SK-N-SH treated with all-trans-retinoic acid at 6 μM for 48 hours (cell line): ENCODE data around the gene MED9.

ENCODE experiments used
- CREB5 ChIP-seq: fragments of 250-450 bp; sonication (Bioruptor Pico); IDR thresholded peaks from 2 replicates; pipeline ENCODE4 v1.5.1; 2020; ENCODE audit warnings: low read depth, mild to moderate bottlenecking, moderate library complexity
- CSDC2 ChIP-seq: fragments of 250-450 bp; sonication (Bioruptor Pico); IDR thresholded peaks from 2 replicates; pipeline ENCODE4 v1.5.0; 2020; ENCODE audit warnings: mild to moderate bottlenecking, moderate library complexity
- CSRNP3 ChIP-seq: fragments of 250-450 bp; sonication (Bioruptor Pico); IDR thresholded peaks from 2 replicates; pipeline ENCODE4 v1.5.1; 2021; ENCODE audit warnings: mild to moderate bottlenecking, moderate library complexity
- GLIS3 ChIP-seq: fragments of 250-450 bp; sonication (Bioruptor Pico); IDR thresholded peaks from 2 replicates; pipeline ENCODE4 v1.5.0; 2020; ENCODE audit warnings: mild to moderate bottlenecking, moderate library complexity
- RARB ChIP-seq: fragments of 250-450 bp; sonication (Bioruptor Pico); IDR thresholded peaks from 2 replicates; pipeline ENCODE4 v1.8.0; 2021; ENCODE audit warnings: mild to moderate bottlenecking, moderate library complexity
- TSHZ2 ChIP-seq: fragments of 250-450 bp; sonication (Bioruptor Pico); IDR thresholded peaks from 2 replicates; pipeline ENCODE4 v1.5.0; 2020; ENCODE audit warnings: mild to moderate bottlenecking, moderate library complexity
- ZC3H10 ChIP-seq: fragments of 250-450 bp; sonication (Bioruptor Pico); IDR thresholded peaks from 2 replicates; pipeline ENCODE4 v1.5.1; 2021; ENCODE audit warnings: mild to moderate bottlenecking, moderate library complexity
- ZFP30 ChIP-seq: fragments of 450-650 bp; formaldehyde crosslinking; IDR thresholded peaks from 2 replicates; pipeline ENCODE4 v1.5.0; 2022; ENCODE audit warnings: mild to moderate bottlenecking, moderate library complexity
- ZNF8 ChIP-seq: fragments of 450-650 bp; formaldehyde crosslinking; IDR thresholded peaks from 2 replicates; pipeline ENCODE4 v1.5.0; 2020; ENCODE audit warnings: mild to moderate bottlenecking, moderate library complexity

GRCh38 chr17:17515934-17516930 lies 39.4 kb downstream of the MED9 start:
- no peak for TF ChIP-seq ZC3H10 (CRISPR knock-in tag)
- no peak for TF ChIP-seq ZFP30 (CRISPR knock-in tag)
- TF ChIP-seq TSHZ2 (CRISPR knock-in tag): no peak
- no peak for TF ChIP-seq CREB5 (CRISPR knock-in tag)
- no peak for TF ChIP-seq ZNF8 (CRISPR knock-in tag)
- no peak for TF ChIP-seq CSDC2 (CRISPR knock-in tag)
- no peak for TF ChIP-seq RARB (CRISPR knock-in tag)
- no peak for TF ChIP-seq GLIS3 (CRISPR knock-in tag)
- TF ChIP-seq CSRNP3: no peak
